ENCODE data around the gene NAP1L4.

DNA sequence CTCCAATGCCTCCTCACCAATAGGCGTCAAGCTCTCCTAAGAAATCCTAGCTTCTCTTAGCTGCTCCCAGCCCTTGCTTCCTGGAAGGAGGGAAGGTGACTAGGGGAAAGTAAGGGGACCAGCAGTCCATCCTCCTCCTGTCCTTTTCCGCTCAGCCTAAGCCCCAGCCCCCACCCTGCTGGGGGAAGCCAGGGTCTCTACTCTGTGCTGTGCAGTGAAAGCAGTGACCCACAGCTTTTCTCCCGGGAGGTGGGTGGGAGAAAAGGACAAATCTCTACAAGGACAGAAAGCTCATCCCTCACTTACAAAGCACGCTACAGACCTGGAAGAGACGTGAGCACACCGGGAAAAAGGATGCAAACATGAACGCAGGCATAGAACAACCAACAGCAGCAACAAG lies 32.0 kb downstream of the NAP1L4 start:
- TF ChIP-seq, protein P1, sequence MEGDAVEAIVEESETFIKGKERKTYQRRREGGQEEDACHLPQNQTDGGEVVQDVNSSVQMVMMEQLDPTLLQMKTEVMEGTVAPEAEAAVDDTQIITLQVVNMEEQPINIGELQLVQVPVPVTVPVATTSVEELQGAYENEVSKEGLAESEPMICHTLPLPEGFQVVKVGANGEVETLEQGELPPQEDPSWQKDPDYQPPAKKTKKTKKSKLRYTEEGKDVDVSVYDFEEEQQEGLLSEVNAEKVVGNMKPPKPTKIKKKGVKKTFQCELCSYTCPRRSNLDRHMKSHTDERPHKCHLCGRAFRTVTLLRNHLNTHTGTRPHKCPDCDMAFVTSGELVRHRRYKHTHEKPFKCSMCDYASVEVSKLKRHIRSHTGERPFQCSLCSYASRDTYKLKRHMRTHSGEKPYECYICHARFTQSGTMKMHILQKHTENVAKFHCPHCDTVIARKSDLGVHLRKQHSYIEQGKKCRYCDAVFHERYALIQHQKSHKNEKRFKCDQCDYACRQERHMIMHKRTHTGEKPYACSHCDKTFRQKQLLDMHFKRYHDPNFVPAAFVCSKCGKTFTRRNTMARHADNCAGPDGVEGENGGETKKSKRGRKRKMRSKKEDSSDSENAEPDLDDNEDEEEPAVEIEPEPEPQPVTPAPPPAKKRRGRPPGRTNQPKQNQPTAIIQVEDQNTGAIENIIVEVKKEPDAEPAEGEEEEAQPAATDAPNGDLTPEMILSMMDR (conservative IDR thresholded peaks at IDR 0.05; ENCODE audit: low read length): no peak
- no peak for TF ChIP-seq EZH2phosphoT487 (IDR thresholded peaks at IDR 0.05; ENCODE audit: borderline replicate concordance)
